HG03135 (cell line): Measurements from ENCODE around the gene RALGPS2.
"Not testable (repeated sequence)": the region's sequence is repeated elsewhere in the genome, so short reads cannot be mapped to it uniquely, and the experiment has no call there.

Experiments
- ATAC-seq: cut with Tn5 transposase; IDR thresholded peaks from one replicate; pipeline ENCODE4 v1.9.1; 2021; ENCODE audit warnings: mild to moderate bottlenecking, moderate library complexity; ENCODE audit not compliant: unreplicated experiment

RALGPS2 gene

DNA sequence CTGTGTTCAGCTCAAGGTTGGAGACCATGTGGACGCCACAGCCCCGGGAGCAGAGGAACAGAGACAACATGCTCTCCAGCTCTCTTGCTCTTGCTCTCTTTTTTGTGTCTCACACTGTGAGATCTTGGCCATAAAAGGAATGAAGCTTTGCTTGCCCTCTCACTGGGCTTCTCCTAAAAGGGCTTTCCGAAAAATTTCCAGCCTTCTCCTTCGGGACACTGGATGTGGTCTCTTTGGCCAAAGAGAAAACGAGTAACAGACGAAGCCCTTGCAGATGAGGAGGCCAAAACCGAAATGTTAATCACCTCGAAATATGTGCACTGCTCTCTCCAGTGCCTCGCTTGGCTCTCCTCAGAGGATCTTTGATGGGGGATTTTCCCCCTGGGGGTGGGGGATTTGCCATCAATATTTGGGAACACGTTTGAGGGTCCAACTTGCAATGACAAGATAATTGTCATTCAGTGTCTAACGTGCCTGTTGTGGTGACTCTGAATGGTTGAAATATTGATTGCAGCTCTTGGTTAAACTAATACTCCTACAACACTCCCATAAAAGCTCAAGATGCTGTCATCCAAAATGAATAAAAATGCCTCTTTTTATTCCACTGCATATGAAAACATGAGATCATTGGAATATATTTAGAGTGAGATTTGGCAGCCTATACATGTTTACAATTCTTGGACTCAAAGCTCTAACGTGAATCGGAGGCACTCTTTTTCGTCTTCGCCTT is 214.5 kb downstream of the RALGPS2 start:
- ATAC-seq: no peak

DNA sequence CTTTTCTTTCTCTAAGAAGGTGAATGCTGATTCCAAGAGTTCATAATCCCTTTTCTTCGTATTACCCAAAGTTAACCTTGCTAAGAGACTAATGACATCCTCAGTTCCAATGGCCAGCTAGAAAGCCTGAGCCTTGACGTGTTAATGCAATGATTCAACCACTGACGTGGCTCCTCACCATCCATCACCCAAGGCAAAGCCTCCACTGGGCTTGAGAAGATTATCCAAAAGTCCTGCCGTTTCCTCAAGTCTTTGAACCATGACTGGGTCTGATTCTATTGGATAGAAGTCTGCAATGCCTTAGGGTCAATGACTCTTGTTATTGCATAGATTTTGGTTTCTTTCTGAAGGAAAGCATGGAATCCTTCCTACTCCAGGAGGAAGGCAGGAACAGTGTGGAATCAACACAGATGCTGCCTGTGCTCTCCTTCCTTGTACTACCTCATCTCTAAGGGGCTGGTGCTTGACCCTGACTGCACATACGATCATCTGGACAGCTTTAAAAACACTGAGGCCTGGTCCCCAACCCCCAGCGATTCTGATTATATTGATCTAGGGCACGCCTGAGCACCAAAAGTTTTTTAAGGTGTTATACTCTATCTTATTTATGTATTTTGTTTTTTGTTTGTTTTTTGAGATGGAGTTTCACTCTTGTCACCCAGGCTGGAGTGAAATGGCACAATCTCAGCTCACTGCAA is 215.2 kb downstream of the RALGPS2 start:
- ATAC-seq: no peak

DNA sequence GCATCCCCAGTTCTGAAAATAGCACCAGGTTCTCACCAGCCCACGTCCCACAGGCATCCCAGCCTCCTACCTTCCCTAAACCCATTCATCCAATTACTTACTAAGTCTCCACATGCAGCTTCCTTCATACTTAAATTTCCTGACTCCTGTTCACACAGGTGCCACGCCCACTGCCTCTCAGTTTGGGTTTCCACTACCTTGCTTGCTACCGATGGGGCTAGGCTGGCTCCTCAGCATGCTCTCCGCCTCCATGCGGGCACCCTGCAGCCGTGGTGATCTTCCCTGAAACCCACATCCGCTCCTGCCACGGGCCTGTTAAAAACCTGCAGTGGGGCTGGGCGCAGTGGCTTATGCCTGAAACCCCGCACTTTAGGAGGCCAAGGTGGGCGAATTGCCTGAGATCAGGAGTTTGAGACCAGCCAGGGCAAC is 216.2 kb downstream of the RALGPS2 start:
- no peak for ATAC-seq

DNA sequence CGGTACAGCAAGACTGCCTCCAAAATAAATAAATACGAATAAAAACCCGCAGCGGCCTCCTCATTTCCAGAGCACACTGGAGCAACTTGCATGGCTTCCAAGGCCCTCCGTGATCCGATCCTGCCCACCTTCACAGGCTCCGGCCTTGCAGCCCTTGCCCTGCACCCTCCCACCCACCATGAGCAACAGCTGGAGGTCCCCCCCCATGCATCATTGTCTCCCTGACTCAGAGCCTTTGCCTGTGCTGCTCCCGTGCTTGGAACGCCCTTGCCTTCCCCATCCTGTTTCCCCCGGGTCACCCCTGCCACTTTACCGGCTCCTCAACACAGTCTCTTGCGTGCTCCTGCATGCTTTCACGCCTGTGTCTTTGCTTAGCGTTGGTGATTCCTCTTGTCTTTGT is 216.8 kb downstream of the RALGPS2 start:
- no peak for ATAC-seq

DNA sequence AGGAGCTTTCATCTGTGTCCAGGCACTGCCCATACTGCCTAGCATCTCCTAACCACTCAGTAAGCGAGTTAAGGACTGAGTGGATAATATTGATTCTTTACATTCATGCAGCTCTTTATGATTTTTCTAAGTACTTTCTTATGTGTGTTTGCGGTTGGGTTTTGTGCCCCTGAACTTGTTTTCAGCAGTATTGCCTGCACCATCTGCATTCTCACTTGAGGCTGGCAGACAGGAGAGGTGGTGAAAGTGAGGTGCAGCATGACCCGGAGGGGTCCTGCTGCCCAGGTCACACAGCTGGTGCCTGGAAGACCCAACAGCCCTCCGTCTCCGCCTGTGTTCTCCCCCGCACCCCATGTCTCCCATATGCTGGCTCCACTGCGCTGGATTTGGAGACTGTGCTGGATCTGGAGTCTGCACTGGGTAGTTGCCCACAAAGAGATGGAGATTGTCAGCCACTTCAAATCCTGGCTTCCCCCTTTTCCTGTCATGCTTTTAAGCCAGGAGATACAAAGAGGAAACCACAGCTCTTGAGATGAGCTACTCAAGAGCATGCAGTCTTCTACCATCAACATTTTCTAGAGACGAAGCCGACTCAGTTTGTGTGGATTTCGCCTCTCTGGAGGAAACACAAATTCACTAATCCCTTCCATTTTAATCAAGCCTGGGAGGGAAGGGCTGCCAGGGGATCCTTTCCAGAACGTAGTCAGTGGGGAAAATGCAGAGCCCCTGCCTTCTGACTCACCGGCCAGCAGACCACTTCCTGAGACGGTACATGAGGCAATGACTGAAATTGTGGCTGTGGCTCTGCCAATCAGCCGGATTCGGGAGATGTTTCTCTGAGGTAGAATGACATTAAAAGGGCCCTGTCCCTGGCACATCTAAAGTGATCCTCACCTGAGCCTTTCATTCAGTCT is 217.5 kb downstream of the RALGPS2 start:
- ATAC-seq: no peak

DNA sequence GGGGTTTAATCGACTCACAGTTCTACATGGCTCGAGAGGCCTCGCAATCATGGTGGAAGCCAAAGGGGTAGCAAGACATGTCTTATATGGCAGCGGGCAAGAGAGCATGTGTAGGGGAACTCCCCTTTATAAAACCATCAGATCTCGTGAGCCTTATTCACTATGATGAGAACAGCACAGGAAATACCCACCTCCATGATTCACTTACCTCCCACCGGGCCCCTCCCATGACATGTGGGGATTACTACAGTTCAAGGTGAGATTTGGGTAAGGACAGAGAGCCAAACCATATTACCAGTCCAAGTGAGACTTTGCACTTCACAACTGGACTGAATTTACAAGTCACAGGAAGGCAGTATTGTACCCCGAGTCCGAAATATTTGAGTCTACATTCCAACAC is 219.7 kb downstream of the RALGPS2 start:
- ATAC-seq: no peak

DNA sequence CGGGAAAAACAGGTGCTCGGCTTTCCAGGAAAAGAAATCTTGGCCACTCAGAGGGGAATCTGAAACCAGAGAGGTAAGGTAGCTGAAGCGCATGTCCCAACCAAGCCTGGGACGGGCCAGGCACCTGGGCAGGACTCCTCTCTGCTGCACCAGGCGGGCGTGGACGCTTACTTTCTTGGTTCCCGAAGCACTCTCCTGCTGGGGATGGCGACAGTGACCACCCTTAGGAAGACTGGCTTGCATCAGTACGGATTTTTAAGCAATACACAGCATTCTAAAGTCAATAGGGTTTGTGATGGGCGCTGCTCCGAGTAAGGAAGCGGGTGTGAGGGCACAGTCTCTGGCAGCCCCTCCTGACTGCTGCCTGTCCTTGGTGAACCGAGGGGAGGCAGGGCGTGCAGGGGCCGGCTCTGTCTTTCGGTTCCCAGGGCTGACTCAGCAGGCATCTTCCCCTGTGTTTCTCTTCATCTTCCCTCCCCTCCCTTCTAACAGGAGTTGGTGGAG is 220.8 kb downstream of the RALGPS2 start:
- ATAC-seq: no peak

DNA sequence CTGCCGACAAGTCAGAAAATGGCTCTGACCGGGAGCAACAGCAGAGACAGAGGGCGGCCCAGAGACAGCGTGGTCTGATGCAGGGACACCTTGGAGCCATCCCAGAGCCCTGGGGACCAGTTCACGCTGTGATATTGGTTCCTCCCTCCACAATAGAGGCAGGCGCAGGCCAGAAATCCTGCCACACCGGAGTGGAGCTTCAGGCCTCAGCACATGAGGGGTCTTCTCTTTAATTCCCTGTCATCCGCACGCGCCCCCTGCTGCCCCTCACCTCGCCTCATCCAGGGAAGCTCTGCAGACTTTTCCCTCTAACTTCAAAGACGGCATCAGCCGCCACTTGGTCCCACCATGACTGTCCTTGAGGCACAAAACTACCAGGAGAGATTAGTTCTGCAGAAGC is 221.4 kb downstream of the RALGPS2 start:
- no peak for ATAC-seq

DNA sequence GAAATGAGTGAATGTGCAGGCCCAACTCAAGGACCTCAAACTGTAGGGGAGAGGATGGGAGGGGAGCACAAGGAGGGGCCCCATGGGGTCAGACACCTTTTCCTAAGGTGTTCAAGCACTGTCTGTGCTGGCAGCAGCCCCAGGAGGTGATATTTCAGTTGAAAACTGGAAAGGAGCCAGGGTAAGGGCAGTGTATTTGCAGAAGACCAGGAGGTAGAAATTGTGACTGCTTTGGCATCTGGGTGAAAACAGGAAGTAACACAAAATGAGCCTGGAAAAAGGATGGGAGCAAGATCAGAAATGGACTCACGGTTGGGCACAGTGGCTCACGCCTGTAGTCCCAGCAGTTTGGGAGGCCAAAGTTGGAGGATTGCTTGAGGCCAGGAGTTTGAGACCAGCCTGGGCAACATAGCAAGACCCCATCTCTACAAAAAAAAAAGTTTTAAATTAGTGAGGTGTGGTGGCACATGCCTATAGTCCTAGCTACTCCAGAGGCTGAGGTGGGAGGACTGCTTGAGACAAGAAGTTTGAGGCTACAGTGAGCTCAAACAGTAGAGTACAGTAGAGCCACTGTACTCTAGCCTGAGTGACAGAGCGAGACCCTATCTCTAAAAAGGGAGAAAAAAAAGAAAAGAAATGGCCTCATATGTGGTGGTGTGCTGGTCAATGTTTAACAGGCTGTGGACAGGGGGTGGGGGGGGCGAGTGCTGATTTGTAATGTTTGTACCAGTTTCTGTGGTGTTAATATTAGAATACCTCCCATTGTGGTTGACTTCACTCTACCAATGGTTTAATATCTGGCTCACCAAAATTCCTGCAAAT is 222.0 kb downstream of the RALGPS2 start:
- no peak for ATAC-seq

DNA sequence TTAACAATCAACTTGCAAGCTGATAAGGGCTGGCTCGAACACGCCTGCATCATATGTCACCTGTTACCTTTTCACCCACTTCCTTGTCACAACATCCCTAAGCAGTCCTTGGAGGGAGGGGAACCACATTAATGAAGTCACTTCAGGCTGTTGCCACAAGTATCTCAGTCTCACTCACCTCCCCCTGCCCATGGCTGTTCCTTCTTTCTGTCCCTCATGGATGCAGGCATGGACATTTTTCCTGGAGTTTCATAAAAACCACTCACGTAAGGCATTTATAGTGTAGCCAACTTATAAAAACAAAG is 222.6 kb downstream of the RALGPS2 start:
- ATAC-seq: no peak

DNA sequence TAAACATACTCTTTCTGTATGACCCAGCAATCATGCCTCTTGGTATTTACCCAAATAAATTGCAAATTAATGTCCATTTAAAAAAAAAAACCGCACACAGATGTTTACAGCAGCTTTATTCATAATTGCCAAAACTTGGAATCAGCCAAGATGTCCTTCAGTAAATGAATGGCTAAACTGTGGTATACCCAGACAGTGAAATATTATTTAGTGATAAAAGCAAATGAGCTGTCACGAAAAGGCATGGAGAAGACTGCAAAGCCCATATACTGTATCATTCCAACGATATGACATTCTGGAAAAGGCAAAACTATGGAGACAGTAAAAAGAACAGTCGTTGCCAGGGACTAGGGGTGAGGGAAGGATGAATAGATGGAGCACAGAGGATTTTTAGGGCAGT is 223.6 kb downstream of the RALGPS2 start:
- ATAC-seq: no peak

DNA sequence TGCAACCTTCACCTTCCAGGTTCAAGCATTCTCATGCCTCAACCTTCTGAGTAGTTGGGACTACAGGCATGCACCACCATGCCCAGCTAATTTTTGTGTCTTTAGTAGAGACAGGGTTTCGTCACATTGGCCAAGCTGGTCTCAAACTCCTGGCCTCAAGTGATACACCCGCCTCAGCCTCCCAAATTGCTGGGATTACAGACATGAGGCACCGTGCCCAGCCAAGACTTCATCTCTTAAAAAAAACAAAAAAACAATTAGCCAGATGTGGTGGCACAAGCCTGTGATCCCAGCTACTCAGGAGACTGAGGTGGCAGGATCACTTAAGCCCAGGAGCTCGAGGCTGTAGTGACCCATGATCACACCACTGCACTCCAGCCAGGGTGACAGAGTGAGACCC is 224.8 kb downstream of the RALGPS2 start:
- ATAC-seq: not testable (repeated sequence)

DNA sequence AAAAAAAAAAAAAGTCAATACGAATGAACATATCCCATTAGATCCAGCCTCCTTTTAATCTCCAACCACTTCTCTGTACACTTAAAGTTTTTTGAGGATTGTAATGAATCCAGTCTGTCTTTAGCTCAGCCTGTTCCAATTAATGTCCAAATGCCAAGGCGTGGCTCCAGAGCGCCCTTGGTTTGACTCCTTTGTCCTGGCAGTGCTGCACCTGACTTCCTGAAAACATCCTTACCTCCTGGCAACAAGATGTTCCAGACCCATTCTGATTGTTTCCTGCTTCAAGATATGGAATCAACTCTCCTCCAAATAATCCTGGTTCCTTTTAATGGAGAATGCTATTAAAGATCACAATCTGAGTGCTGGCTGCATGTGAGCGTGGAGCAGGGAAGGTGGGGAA is 226.6 kb downstream of the RALGPS2 start:
- ATAC-seq: no peak

DNA sequence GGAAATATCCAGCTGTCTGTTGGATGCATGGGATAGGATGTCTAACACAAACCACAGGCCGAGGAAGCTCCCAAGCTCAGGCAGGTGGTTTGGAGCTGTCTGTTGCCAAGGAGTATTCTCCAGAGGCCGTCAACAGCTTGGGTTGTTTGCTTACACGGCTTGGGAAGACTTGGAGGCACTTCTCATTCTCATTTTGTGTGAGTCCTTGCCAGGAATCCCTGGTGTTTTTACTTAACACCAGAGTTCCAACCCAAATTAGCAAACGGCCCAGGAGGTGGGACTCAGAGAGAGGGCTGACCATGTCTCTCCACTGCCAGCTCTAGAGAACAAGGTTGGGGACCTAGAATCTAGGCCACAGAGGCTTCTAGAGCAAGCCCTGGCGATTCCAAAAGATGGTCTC is 228.0 kb downstream of the RALGPS2 start:
- no peak for ATAC-seq

DNA sequence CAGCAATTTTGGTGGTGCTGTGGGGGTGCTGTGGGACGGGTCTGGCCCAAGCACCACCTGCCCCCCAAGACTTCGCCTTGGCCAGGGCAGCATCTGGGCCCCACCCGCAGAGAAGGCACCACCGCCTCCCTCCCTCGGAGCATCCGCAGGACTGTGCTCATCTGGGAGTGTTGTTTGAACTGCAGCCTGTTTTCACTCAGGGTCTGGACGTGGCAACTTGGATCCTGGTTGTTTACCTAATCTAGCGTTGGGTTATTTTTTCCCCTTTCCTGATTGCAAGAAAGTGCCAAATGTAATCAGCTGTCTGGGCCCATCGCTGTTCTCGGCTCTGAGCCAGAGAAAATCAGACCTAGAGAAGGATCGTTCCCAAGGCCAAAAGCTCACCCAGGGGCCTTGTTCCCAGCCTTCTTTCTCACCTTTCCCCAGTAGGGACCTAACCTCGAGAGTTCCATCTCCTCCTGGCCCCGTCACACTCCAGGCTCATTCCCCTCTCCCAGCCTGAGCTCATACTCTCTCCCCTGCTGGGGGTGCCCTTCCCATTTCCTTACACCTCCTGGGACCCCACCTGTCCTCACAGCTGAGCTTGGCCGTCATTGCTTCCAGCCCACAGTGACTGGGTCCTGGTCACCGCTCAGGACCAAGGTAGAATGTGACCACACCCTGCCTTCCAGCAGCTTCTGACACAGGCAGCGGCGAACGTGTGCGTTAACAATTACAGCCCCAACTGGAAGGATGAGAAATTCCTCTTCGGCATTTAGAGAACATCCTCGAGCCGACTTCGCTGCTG is 228.7 kb downstream of the RALGPS2 start:
- no peak for ATAC-seq

DNA sequence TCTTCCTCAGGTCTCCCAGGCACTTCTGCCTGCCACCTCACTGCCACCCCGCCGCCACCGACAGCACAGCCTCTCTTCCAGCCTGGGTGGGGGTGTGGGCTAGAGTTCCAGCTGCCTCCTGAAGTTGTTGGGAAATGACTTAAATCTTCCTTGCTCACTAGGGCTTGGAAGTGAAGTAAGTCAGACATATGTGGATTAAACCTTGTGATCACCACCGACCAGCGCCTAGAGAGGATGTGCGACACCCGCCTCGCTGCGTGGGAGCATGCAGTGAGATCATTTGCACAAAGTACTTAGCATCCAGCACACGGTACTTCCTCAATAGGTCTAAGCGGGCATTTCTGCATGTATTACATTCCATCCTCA is 229.3 kb downstream of the RALGPS2 start:
- no peak for ATAC-seq

DNA sequence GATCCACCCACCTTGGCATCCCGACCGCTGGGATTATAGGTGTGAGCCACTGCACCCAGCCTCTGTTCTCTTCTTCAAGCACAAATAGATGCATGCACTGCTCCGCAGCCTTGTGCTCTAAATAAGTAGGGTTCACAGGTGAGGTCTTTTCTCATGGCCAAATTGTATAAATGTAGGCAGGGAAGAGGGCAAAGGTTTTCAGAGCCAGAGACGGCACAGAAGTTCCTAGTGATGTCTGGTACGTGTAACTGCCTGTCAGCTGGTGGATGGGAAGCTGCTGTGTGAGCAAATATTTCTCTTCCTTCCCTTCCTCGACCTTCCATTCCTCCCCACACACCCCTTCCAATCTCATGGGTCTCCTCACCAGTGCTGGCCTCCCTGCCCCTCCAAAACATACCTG is 229.9 kb downstream of the RALGPS2 start:
- ATAC-seq: no peak

DNA sequence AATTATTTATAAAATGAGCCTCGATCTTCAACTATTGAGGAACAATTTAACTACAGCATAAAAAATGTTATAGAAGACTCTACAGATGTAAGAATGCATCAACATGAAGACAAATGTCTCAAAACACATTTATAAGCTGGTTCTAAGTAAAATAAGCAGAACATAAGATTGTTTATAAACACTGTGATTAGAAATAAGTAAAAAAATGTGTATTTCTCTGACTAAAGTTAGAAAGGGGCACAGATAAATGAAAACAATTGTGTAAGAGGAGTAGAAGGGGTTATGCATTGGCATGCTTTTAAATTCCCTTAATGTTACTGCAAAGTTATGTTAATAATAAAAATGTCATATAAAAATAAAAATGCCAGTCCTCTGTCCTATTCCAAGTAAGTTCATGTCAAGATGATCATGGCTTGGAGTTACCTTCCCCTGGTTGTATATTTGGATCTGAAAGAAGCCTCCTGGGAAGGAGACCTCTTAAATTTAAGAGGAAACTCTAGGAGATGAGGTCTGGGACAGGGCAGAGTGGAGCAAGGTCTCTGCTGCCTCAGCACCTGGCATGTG is 230.4 kb downstream of the RALGPS2 start:
- ATAC-seq: no peak

DNA sequence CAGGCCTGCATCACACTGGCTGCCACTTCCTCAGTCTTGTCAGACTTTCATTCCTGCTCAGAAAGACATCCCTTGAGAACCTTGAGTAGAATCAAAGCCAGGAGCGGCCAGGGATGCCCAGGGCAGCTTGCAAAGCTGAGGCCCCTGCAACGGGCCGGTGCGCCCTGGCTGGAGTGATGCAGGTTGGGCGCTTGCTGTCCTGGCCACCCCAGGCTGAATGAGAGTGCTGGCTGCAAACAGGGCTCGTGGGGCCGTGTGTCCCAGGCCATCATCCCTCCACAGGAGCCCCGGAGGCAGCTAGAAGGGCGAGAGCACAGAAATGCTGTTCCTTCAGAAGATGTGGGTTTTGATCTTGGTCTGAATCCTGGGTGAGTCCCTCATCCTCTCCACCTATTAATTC is 233.4 kb downstream of the RALGPS2 start:
- no peak for ATAC-seq
